Vagina (tissue), 2 donors: ENCODE data around the gene CRLF3. TPM values are rescaled to one million over a fixed set of nuclear protein-coding genes. Genes with fewer than 3 reads are reported as not detected.

Source experiments
- DNase-seq, 2 donors: peaks; one replicate each; pipeline ENCODE4 v3.0.0-alpha.2; 2017; ENCODE audit errors: extremely low spot score in 2 of 2
- H3K27ac ChIP-seq: fragments of 200-600 bp; sonication (generic); one replicate; pipeline ENCODE4 v1.5.1; 2019
- H3K27me3 ChIP-seq: fragments of 200-600 bp; sonication (generic); one replicate; pipeline ENCODE4 v1.5.1; 2019
- H3K36me3 ChIP-seq, 2 donors: fragments of 200-600 bp; sonication (generic); one replicate each; pipeline ENCODE4 v1.5.1; 2017 to 2019
- H3K4me1 ChIP-seq: fragments of 200-600 bp; sonication (generic); one replicate; pipeline ENCODE4 v1.5.1; 2019
- H3K4me3 ChIP-seq, 2 donors: fragments of 200-600 bp; sonication (generic); 1 replicate in 1 of 2; 2 replicates in 1 of 2; pipeline ENCODE4 v1.5.1; 2016 to 2019
- H3K9me3 ChIP-seq: fragments of 200-600 bp; sonication (generic); one replicate; pipeline ENCODE4 v1.5.1; 2019
- POLR2A ChIP-seq, 2 donors: fragments of 450-650 bp; IDR thresholded peaks; one replicate each; pipeline ENCODE4 v1.6.1; 2017; ENCODE audit warnings: antibody characterized with exemption in 2 of 2, mild to moderate bottlenecking in 2 of 2, moderate library complexity in 2 of 2
- POLR2AphosphoS5 ChIP-seq, 2 donors: sonication (generic); formaldehyde crosslinking; IDR thresholded peaks; one replicate each; pipeline ENCODE4 v1.9.0; 2017; ENCODE audit warnings: antibody characterized with exemption in 2 of 2, mild to moderate bottlenecking in 2 of 2, low read depth in 1 of 2; ENCODE audit not compliant: insufficient read depth in 1 of 2
- intact Hi-C: fragments of 100-400 bp; cut with DNase I; formaldehyde crosslinking; loops from one replicate; pipeline ENCODE4 v1.15.1; 2023
- total RNA-seq: library from RNA; depleted of rRNA; stranded (reverse); fragments of >200 nt; gene quantifications from one replicate; pipeline ENCODE4 v1.2.3, GENCODE V29; 2016
- TF ChIP-seq, protein P1 (sequence below), 3 experiments: fragments of 450-650 bp in 2 of 3; fragments of 200-600 bp in 1 of 3; sonication (generic) in 1 of 3; IDR thresholded peaks; one replicate each; pipeline ENCODE4 v1.5.1; 2017 to 2019; ENCODE audit warnings: antibody characterized with exemption in 3 of 3, mild to moderate bottlenecking in 2 of 3, moderate library complexity in 2 of 3

The CRLF3 gene, protein sequence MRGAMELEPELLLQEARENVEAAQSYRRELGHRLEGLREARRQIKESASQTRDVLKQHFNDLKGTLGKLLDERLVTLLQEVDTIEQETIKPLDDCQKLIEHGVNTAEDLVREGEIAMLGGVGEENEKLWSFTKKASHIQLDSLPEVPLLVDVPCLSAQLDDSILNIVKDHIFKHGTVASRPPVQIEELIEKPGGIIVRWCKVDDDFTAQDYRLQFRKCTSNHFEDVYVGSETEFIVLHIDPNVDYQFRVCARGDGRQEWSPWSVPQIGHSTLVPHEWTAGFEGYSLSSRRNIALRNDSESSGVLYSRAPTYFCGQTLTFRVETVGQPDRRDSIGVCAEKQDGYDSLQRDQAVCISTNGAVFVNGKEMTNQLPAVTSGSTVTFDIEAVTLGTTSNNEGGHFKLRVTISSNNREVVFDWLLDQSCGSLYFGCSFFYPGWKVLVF
- total RNA-seq, result 13.3 TPM

DNA sequence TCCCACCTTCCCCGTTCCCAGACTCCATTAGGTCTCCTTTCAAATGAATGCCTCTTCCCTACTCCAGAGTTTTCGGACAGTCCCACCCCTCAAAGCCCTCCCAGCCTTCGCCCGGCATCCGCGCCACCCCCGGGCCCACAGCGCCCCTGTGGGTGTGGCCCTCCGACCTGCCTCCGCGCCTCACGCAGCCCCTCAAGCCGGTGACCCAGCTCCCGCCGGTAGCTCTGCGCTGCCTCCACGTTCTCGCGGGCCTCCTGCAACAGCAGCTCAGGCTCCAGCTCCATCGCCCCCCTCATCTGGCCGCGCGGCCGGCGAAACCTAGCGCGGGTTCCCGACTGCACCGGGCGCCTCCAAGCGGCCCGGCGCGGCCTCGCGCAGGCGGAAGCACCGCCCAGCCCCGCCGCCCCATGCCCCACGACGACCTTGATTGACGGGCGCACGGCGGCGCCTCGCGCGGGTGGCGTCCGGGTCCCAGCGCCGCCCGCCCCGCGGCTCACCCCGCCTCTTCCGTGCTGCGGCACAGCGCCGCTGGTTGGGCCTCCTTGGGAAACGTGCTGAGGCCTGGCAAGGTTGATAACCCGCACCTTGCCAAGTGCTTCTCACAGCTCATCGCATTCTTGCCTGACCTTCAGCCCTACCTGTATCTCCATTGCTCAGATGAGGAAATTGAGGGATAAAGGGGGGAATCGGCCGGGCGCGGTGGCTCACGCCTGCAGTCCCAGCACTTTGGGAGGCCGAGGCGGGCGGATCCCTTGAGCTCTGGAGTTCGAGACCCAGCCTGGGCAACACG lies at the start of gene CRLF3:
TSS of gene CRLF3 (minus strand) at position 337 of the 790 bp plus-strand sequence. CDS start at position 296, 41 bp downstream.
- H3K4me3 ChIP-seq, result peak within 1 kb of the TSS; percentile 83 to 95
- TF ChIP-seq POLR2AphosphoS5 (IDR thresholded peaks at IDR 0.05; ENCODE audit: insufficient read depth in 1 of 2, low read depth in 1 of 2), result peak in 1 of 2 donors; percentile 79
- TF ChIP-seq, protein P1, sequence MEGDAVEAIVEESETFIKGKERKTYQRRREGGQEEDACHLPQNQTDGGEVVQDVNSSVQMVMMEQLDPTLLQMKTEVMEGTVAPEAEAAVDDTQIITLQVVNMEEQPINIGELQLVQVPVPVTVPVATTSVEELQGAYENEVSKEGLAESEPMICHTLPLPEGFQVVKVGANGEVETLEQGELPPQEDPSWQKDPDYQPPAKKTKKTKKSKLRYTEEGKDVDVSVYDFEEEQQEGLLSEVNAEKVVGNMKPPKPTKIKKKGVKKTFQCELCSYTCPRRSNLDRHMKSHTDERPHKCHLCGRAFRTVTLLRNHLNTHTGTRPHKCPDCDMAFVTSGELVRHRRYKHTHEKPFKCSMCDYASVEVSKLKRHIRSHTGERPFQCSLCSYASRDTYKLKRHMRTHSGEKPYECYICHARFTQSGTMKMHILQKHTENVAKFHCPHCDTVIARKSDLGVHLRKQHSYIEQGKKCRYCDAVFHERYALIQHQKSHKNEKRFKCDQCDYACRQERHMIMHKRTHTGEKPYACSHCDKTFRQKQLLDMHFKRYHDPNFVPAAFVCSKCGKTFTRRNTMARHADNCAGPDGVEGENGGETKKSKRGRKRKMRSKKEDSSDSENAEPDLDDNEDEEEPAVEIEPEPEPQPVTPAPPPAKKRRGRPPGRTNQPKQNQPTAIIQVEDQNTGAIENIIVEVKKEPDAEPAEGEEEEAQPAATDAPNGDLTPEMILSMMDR (IDR thresholded peaks at IDR 0.05), result peak in 2 of 3 experiments; percentile 35 to 56
- peak in 1 of 2 donors; percentile 60 for TF ChIP-seq POLR2A (IDR thresholded peaks at IDR 0.05)
- H3K27me3 ChIP-seq, result no peaks in the 10 kb centered on the region
- no peaks in the 10 kb centered on the region for H3K36me3 ChIP-seq
- intact Hi-C loops, result no loop called here
- peaks cover 32% of the 10 kb centered on the region for H3K4me1 ChIP-seq
- H3K27ac ChIP-seq, result peak within 1 kb of the TSS; percentile 87
- H3K9me3 ChIP-seq, result no peaks in the 10 kb centered on the region
- peak in 1 of 2 donors; percentile 89 for DNase-seq

GRCh38 chr17:30869005-30869404 lies 44.5 kb upstream of the CRLF3 start:
- intact Hi-C loops, result no loop called here
- no peaks in the 10 kb centered on the region for H3K9me3 ChIP-seq
- DNase-seq, result no peak
- no peaks in the 10 kb centered on the region for H3K36me3 ChIP-seq
- H3K4me1 ChIP-seq, result no peaks in the 10 kb centered on the region
- TF ChIP-seq, protein P1 (IDR thresholded peaks at IDR 0.05), result no peak
- TF ChIP-seq POLR2AphosphoS5 (IDR thresholded peaks at IDR 0.05; ENCODE audit: insufficient read depth in 1 of 2, low read depth in 1 of 2) (no peak), POLR2A (IDR thresholded peaks at IDR 0.05) (no peak)
- no peaks in the 10 kb centered on the region for H3K27me3 ChIP-seq
- H3K27ac ChIP-seq, result no peak overlapping the region
- no peak overlapping the region for H3K4me3 ChIP-seq

GRCh38 chr17:30864636-30865035 lies 40.1 kb upstream of the CRLF3 start:
- TF ChIP-seq, protein P1 (IDR thresholded peaks at IDR 0.05), result no peak
- no peak for TF ChIP-seq POLR2AphosphoS5 (IDR thresholded peaks at IDR 0.05; ENCODE audit: insufficient read depth in 1 of 2, low read depth in 1 of 2)
- no peak for TF ChIP-seq POLR2A (IDR thresholded peaks at IDR 0.05)

GRCh38 chr17:30858556-30859250 lies 34.2 kb upstream of the CRLF3 start:
- Histone ChIP-seq H3K36me3 (no peaks in the 10 kb centered on the region), H3K27ac (no peak overlapping the region), H3K4me3 (no peak overlapping the region), H3K4me1 (no peaks in the 10 kb centered on the region), H3K9me3 (no peaks in the 10 kb centered on the region), H3K27me3 (no peaks in the 10 kb centered on the region)
- TF ChIP-seq POLR2A (IDR thresholded peaks at IDR 0.05) (no peak), POLR2AphosphoS5 (IDR thresholded peaks at IDR 0.05; ENCODE audit: insufficient read depth in 1 of 2, low read depth in 1 of 2) (no peak)
- TF ChIP-seq, protein P1 (IDR thresholded peaks at IDR 0.05), result no peak
- no peak for DNase-seq
- intact Hi-C loops, result no loop called here

More at GRCh38 chr17:30864636-30865035, 40.1 kb upstream of the CRLF3 start:
- Histone ChIP-seq H3K4me3 (no peak overlapping the region), H3K4me1 (no peaks in the 10 kb centered on the region), H3K27ac (no peak overlapping the region), H3K9me3 (no peaks in the 10 kb centered on the region), H3K27me3 (no peaks in the 10 kb centered on the region), H3K36me3 (no peaks in the 10 kb centered on the region)
- DNase-seq, result no peak
- intact Hi-C loops, result no loop called here
